Parathyroid adenoma (tissue), 2 donors: Measurements from ENCODE around the gene CISD3.

Experiments used
- H2AFZ ChIP-seq: fragments of 300-600 bp; sonication (generic); one replicate; pipeline ENCODE4 v1.7.0; 2017; ENCODE audit warnings: antibody characterized with exemption, mild to moderate bottlenecking
- H3K27ac ChIP-seq: fragments of 300-600 bp; sonication (generic); one replicate; pipeline ENCODE4 v1.7.0; 2017
- H3K27me3 ChIP-seq: fragments of 300-600 bp; sonication (generic); one replicate; pipeline ENCODE4 v1.7.0; 2017; ENCODE audit warnings: low read length; ENCODE audit not compliant: control insufficient read depth, insufficient read depth
- H3K36me3 ChIP-seq: fragments of 300-600 bp; sonication (generic); one replicate; pipeline ENCODE4 v1.7.0; 2017; ENCODE audit warnings: low read length; ENCODE audit not compliant: control insufficient read depth, insufficient read depth
- H3K4me1 ChIP-seq: fragments of 300-600 bp; sonication (generic); one replicate; pipeline ENCODE4 v1.7.0; 2017; ENCODE audit warnings: control low read depth
- H3K4me2 ChIP-seq: fragments of 300-600 bp; sonication (generic); one replicate; pipeline ENCODE4 v1.7.0; 2017; ENCODE audit warnings: low read length
- H3K4me3 ChIP-seq: fragments of 300-600 bp; sonication (generic); one replicate; pipeline ENCODE4 v1.7.0; 2017; ENCODE audit warnings: low read depth, low read length
- H3K79me2 ChIP-seq: fragments of 300-600 bp; sonication (generic); one replicate; pipeline ENCODE4 v1.7.0; 2017; ENCODE audit warnings: control low read depth
- H3K9ac ChIP-seq: fragments of 300-600 bp; sonication (generic); one replicate; pipeline ENCODE4 v1.7.0; 2017; ENCODE audit warnings: mild to moderate bottlenecking
- H3K9me3 ChIP-seq: fragments of 300-600 bp; sonication (generic); one replicate; pipeline ENCODE4 v1.7.0; 2017; ENCODE audit warnings: low read length; ENCODE audit not compliant: control insufficient read depth
- TF ChIP-seq, protein P1 (sequence below): fragments of 300-600 bp; sonication (generic); IDR thresholded peaks from one replicate; pipeline ENCODE4 v1.7.0; 2017; ENCODE audit warnings: antibody characterized with exemption, mild to moderate bottlenecking
- donor health status: primary hyperparathyroidism.

Gene CISD3

DNA sequence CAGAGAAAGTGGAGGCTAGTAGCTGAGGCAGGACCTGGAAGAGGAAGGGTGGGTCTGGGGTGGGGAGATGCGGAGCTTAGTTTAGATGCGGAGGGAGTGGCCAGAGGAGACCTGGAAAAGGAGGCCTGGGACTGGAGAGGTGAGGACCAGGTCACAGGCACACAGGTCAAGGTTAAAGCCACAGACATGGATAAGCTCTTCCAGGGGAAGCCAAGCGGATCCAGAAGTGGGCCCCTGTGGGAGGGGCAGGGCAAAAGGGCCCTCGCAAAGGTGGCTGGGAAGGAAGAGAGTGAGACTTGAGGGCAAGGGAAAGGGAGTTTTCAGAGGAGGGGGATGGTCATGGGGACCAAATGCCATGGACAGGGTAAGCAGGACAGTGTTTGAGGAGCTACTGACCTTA, 39.0 kb upstream of the CISD3 start:
- no peak overlapping the region for H3K4me2 ChIP-seq
- H3K4me3 ChIP-seq: no peak overlapping the region
- H3K79me2 ChIP-seq: no peaks in the 10 kb centered on the region
- H3K27ac ChIP-seq: no peak overlapping the region
- no peaks in the 10 kb centered on the region for H3K9me3 ChIP-seq
- H3K36me3 ChIP-seq: no peaks in the 10 kb centered on the region
- no peaks in the 10 kb centered on the region for H3K27me3 ChIP-seq
- TF ChIP-seq, protein P1, sequence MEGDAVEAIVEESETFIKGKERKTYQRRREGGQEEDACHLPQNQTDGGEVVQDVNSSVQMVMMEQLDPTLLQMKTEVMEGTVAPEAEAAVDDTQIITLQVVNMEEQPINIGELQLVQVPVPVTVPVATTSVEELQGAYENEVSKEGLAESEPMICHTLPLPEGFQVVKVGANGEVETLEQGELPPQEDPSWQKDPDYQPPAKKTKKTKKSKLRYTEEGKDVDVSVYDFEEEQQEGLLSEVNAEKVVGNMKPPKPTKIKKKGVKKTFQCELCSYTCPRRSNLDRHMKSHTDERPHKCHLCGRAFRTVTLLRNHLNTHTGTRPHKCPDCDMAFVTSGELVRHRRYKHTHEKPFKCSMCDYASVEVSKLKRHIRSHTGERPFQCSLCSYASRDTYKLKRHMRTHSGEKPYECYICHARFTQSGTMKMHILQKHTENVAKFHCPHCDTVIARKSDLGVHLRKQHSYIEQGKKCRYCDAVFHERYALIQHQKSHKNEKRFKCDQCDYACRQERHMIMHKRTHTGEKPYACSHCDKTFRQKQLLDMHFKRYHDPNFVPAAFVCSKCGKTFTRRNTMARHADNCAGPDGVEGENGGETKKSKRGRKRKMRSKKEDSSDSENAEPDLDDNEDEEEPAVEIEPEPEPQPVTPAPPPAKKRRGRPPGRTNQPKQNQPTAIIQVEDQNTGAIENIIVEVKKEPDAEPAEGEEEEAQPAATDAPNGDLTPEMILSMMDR: no peak
- H3K4me1 ChIP-seq: peaks cover 18% of the 10 kb centered on the region
- H2AFZ ChIP-seq: peak overlapping the region; percentile 72
- H3K9ac ChIP-seq: no peak overlapping the region

DNA sequence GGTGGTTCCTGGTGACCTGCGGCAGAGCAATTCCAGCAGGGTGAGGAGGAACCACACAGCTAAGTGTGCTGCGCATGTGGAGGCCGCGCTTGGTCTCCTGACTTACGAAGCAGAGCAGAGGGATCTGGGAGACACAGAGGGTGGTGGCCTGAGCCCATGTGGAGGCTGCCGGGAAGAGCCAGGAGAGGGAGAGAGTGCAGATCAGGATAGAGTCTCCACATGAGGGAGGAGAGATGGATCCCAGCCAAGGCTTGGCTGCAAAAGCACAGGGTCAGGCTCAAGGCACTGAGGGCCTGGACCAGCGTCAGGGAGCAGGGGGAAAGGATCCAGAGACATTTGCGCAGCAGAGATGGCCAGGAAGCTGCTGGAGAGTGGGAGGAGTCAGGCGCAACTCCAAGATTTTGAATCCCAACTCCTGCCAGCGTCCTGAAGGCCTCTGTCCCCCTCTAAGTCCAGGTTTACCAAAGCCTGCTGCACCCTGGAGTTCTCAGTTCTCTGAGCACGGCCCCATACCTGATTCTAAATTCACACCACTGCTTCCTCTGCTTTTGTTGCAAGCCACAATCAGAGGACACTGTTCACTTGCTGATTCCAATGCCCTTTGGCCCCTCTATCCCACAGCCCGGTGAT, 36.3 kb upstream of the CISD3 start:
- Histone ChIP-seq H3K79me2 (no peaks in the 10 kb centered on the region), H3K4me1 (peaks cover 26% of the 10 kb centered on the region), H3K27me3 (no peaks in the 10 kb centered on the region), H3K27ac (peak overlapping the region; percentile 64), H3K9ac (no peak overlapping the region), H3K4me3 (no peak overlapping the region), H2AFZ (peak overlapping the region; percentile 93), H3K36me3 (no peaks in the 10 kb centered on the region), H3K4me2 (no peak overlapping the region), H3K9me3 (no peaks in the 10 kb centered on the region)
- TF ChIP-seq, protein P1: no peak

DNA sequence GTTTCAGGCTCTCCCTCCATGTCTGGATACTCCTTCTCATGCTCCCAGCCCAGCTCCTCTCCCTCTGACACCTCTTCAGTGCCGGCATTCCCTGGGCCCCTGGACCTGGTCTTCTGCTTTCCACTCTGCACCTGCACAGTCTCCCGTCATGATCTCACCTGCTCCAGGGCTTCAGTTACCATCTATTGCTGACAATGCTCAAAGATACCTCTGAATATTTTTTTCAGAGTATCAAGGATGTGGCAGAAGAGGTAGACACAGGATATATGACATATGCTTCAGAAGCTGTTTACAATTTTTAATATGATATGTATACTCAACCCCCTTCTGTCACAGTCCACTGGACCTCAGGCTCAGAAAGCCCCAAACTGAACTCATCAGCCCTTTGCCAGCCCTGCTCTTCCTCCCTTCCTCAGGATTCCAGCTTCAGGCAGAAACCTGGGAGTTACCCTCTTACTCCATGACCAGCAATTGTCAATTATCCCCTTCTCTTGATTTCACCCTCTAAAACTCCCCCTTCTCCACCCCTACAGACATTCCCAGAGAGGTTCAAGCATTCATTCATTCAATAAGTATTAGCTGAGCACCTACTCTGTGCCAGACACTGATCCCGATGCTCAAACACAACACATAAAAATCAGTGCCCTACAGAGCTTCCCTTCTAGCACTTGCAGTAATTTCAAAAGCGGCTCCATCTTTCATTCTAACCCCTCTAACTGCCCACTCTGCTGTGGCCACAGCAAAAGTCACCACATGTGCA, 32.9 kb upstream of the CISD3 start:
- peak overlapping the region; percentile 39 for H2AFZ ChIP-seq
- peak overlapping the region; percentile 34 for H3K27ac ChIP-seq
- H3K4me3 ChIP-seq: peak overlapping the region; percentile 3
- H3K9me3 ChIP-seq: no peaks in the 10 kb centered on the region
- H3K27me3 ChIP-seq: no peaks in the 10 kb centered on the region
- peaks cover 29% of the 10 kb centered on the region for H3K4me1 ChIP-seq
- no peaks in the 10 kb centered on the region for H3K79me2 ChIP-seq
- TF ChIP-seq, protein P1: no peak
- no peak overlapping the region for H3K4me2 ChIP-seq
- no peaks in the 10 kb centered on the region for H3K36me3 ChIP-seq
- H3K9ac ChIP-seq: no peak overlapping the region

DNA sequence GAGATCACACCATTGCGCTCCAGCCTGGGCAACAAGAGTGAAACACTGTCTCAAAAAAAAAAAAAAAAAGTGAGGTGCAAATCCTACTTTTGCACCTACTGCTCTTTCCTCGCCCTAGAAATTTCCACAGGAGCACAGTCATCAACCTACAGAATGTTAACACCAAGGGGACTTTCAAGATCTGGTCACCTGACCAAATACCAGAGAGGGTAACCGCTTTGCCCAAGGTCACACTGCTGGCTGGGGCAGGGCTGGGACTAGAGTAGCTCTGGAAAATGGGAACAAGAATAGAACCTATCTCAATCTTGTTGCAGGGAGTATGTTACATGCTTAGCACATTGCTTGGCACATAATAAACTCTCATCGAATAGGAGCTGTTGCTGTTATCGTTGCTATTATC, 31.4 kb upstream of the CISD3 start:
- TF ChIP-seq, protein P1: no peak
- H3K27me3 ChIP-seq: no peaks in the 10 kb centered on the region
- H2AFZ ChIP-seq: no peak overlapping the region
- no peak overlapping the region for H3K4me3 ChIP-seq
- no peak overlapping the region for H3K27ac ChIP-seq
- H3K4me2 ChIP-seq: no peak overlapping the region
- H3K4me1 ChIP-seq: peaks cover 33% of the 10 kb centered on the region
- no peaks in the 10 kb centered on the region for H3K9me3 ChIP-seq
- no peaks in the 10 kb centered on the region for H3K36me3 ChIP-seq
- no peak overlapping the region for H3K9ac ChIP-seq
- no peaks in the 10 kb centered on the region for H3K79me2 ChIP-seq
